Measurements from ENCODE around the gene PGAM5.
"Not testable (repeated sequence)": the region's sequence is repeated elsewhere in the genome, so short reads cannot be mapped to it uniquely, and the experiment has no call there.

PGAM5 gene

GRCh38 chr12:132754160-132754932, 43.7 kb downstream of the PGAM5 start:
- Histone ChIP-seq H3K9ac (ENCODE audit: low read length) (no peak overlapping the region), H3K36me3 (ENCODE audit: control insufficient read depth, insufficient read depth, low read length, severe bottlenecking) (peaks cover 60% of the 10 kb centered on the region), H3K4me1 (ENCODE audit: control insufficient read depth, insufficient read depth, low read length) (no peaks in the 10 kb centered on the region), H3K9me3 (ENCODE audit: control insufficient read depth, low read length) (no peaks in the 10 kb centered on the region), H3K27me3 (replicated peaks; ENCODE audit: control insufficient read depth, insufficient read depth, low read length) (no peaks in the 10 kb centered on the region), H3K4me3 (ENCODE audit: low read length) (no peak overlapping the region)
- no peak for DNase-seq (ENCODE audit: low read depth)

GRCh38 chr12:132758825-132759224, 48.2 kb downstream of the PGAM5 start:
- H3K9ac ChIP-seq (ENCODE audit: low read length); H3K4me3 ChIP-seq (ENCODE audit: low read length); H3K9me3 ChIP-seq (ENCODE audit: control insufficient read depth, low read length); H3K27me3 ChIP-seq (replicated peaks; ENCODE audit: control insufficient read depth, insufficient read depth, low read length); DNase-seq (ENCODE audit: low read depth): not testable (repeated sequence)
- peaks cover 17% of the 10 kb centered on the region for H3K36me3 ChIP-seq (ENCODE audit: control insufficient read depth, insufficient read depth, low read length, severe bottlenecking)
- H3K4me1 ChIP-seq (ENCODE audit: control insufficient read depth, insufficient read depth, low read length): peaks cover 15% of the 10 kb centered on the region

GRCh38 chr12:132759359-132759758, 48.7 kb downstream of the PGAM5 start:
- no peaks in the 10 kb centered on the region for H3K9me3 ChIP-seq (ENCODE audit: control insufficient read depth, low read length)
- H3K4me3 ChIP-seq (ENCODE audit: low read length): no peak overlapping the region
- no peak for DNase-seq (ENCODE audit: low read depth)
- H3K36me3 ChIP-seq (ENCODE audit: control insufficient read depth, insufficient read depth, low read length, severe bottlenecking): peaks cover 12% of the 10 kb centered on the region
- no peaks in the 10 kb centered on the region for H3K27me3 ChIP-seq (replicated peaks; ENCODE audit: control insufficient read depth, insufficient read depth, low read length)
- peaks cover 15% of the 10 kb centered on the region for H3K4me1 ChIP-seq (ENCODE audit: control insufficient read depth, insufficient read depth, low read length)
- H3K9ac ChIP-seq (ENCODE audit: low read length): no peak overlapping the region

GRCh38 chr12:132761032-132761920, 50.6 kb downstream of the PGAM5 start, which contains the start of gene ANKLE2:
Gene ANKLE2, minus strand, starts transcription at chr12:132761832. Its CDS starts 34 bp downstream, at chr12:132761798.
- H3K4me3 ChIP-seq (ENCODE audit: low read length): peak within 1 kb of the TSS; percentile 94
- peak within 1 kb of the TSS; percentile 98 for H3K9ac ChIP-seq (ENCODE audit: low read length)
- no peaks in the 10 kb centered on the region for H3K27me3 ChIP-seq (replicated peaks; ENCODE audit: control insufficient read depth, insufficient read depth, low read length)
- peak; percentile 84 for DNase-seq (ENCODE audit: low read depth)
- no peaks in the 10 kb centered on the region for H3K9me3 ChIP-seq (ENCODE audit: control insufficient read depth, low read length)
- peaks cover 17% of the 10 kb centered on the region for H3K4me1 ChIP-seq (ENCODE audit: control insufficient read depth, insufficient read depth, low read length)
- peaks cover 2% of the 10 kb centered on the region for H3K36me3 ChIP-seq (ENCODE audit: control insufficient read depth, insufficient read depth, low read length, severe bottlenecking)

GRCh38 chr12:132761921-132762583, 51.4 kb downstream of the PGAM5 start:
- Histone ChIP-seq H3K9ac (ENCODE audit: low read length) (peak overlapping the region; percentile 98), H3K9me3 (ENCODE audit: control insufficient read depth, low read length) (no peaks in the 10 kb centered on the region), H3K4me1 (ENCODE audit: control insufficient read depth, insufficient read depth, low read length) (peaks cover 24% of the 10 kb centered on the region), H3K27me3 (replicated peaks; ENCODE audit: control insufficient read depth, insufficient read depth, low read length) (no peaks in the 10 kb centered on the region), H3K36me3 (ENCODE audit: control insufficient read depth, insufficient read depth, low read length, severe bottlenecking) (peaks cover 3% of the 10 kb centered on the region), H3K4me3 (ENCODE audit: low read length) (peak overlapping the region; percentile 87)
- DNase-seq (ENCODE audit: low read depth): peak; percentile 96

- no peak overlapping the region for H3K9ac ChIP-seq (ENCODE audit: low read length)
- peaks cover 8% of the 10 kb centered on the region for H3K36me3 ChIP-seq (ENCODE audit: control insufficient read depth, insufficient read depth, low read length, severe bottlenecking)
- H3K4me1 ChIP-seq (ENCODE audit: control insufficient read depth, insufficient read depth, low read length): peaks cover 40% of the 10 kb centered on the region
- DNase-seq (ENCODE audit: low read depth): no peak
- H3K4me3 ChIP-seq (ENCODE audit: low read length): no peak overlapping the region
- H3K9me3 ChIP-seq (ENCODE audit: control insufficient read depth, low read length): no peaks in the 10 kb centered on the region
- H3K27me3 ChIP-seq (replicated peaks; ENCODE audit: control insufficient read depth, insufficient read depth, low read length): no peaks in the 10 kb centered on the region
These were observed 53.6 kb downstream of the PGAM5 start for GRCh38 chr12:132764231-132764630.

- no peak for DNase-seq (ENCODE audit: low read depth)
- H3K9me3 ChIP-seq (ENCODE audit: control insufficient read depth, low read length): no peaks in the 10 kb centered on the region
These were observed 54.7 kb downstream of the PGAM5 start for GRCh38 chr12:132765361-132765760.

GRCh38 chr12:132766380-132767085, 55.9 kb downstream of the PGAM5 start:
- Histone ChIP-seq H3K9me3 (ENCODE audit: control insufficient read depth, low read length) (no peaks in the 10 kb centered on the region), H3K36me3 (ENCODE audit: control insufficient read depth, insufficient read depth, low read length, severe bottlenecking) (peaks cover 31% of the 10 kb centered on the region), H3K4me1 (ENCODE audit: control insufficient read depth, insufficient read depth, low read length) (peaks cover 36% of the 10 kb centered on the region), H3K4me3 (ENCODE audit: low read length) (no peak overlapping the region), H3K27me3 (replicated peaks; ENCODE audit: control insufficient read depth, insufficient read depth, low read length) (no peaks in the 10 kb centered on the region), H3K9ac (ENCODE audit: low read length) (peak overlapping the region; percentile 20)
- no peak for DNase-seq (ENCODE audit: low read depth)

More at GRCh38 chr12:132765361-132765760, 54.7 kb downstream of the PGAM5 start:
- Histone ChIP-seq H3K4me1 (ENCODE audit: control insufficient read depth, insufficient read depth, low read length) (peaks cover 37% of the 10 kb centered on the region), H3K27me3 (replicated peaks; ENCODE audit: control insufficient read depth, insufficient read depth, low read length) (no peaks in the 10 kb centered on the region), H3K4me3 (ENCODE audit: low read length) (no peak overlapping the region), H3K9ac (ENCODE audit: low read length) (no peak overlapping the region), H3K36me3 (ENCODE audit: control insufficient read depth, insufficient read depth, low read length, severe bottlenecking) (peaks cover 19% of the 10 kb centered on the region)

- H3K27me3 ChIP-seq (replicated peaks; ENCODE audit: control insufficient read depth, insufficient read depth, low read length): no peaks in the 10 kb centered on the region
- no peak overlapping the region for H3K4me3 ChIP-seq (ENCODE audit: low read length)
- no peak overlapping the region for H3K9ac ChIP-seq (ENCODE audit: low read length)
- no peaks in the 10 kb centered on the region for H3K9me3 ChIP-seq (ENCODE audit: control insufficient read depth, low read length)
- peaks cover 77% of the 10 kb centered on the region for H3K36me3 ChIP-seq (ENCODE audit: control insufficient read depth, insufficient read depth, low read length, severe bottlenecking)
- H3K4me1 ChIP-seq (ENCODE audit: control insufficient read depth, insufficient read depth, low read length): peaks cover 27% of the 10 kb centered on the region
- peak; percentile 15 for DNase-seq (ENCODE audit: low read depth)
These were observed 60.6 kb downstream of the PGAM5 start for GRCh38 chr12:132771126-132771838.
